Mucosa of gallbladder (tissue), 1 donor: ENCODE data around the gene ETV6. TPM values are rescaled to one million over a fixed set of nuclear protein-coding genes. Genes with fewer than 3 reads are reported as not detected.

ENCODE experiments used
- DNase-seq: peaks from one replicate; pipeline ENCODE4 v3.0.0-alpha.2; 2020; ENCODE audit warnings: low spot score
- total RNA-seq: library from RNA; stranded (reverse); gene quantifications from one replicate; pipeline ENCODE4 v1.2.1, GENCODE V29; 2021
- donor health status: DM: no; HTN: no; CAD: no.

Gene ETV6
- total RNA-seq, 1 donor from 2014 or later: 54.5 TPM

- no peak for DNase-seq
Observed at GRCh38 chr12:11801643-11802042, 152.2 kb downstream of the ETV6 start.

GRCh38 chr12:11804130-11804529, 154.7 kb downstream of the ETV6 start:
- DNase-seq: no peak

- no peak for DNase-seq
Observed at GRCh38 chr12:11805043-11805442, 155.6 kb downstream of the ETV6 start.

GRCh38 chr12:11805680-11806079, 156.2 kb downstream of the ETV6 start:
- no peak for DNase-seq

GRCh38 chr12:11807458-11807857, 158.0 kb downstream of the ETV6 start:
- no peak for DNase-seq

GRCh38 chr12:11808931-11809330, 159.5 kb downstream of the ETV6 start:
- DNase-seq: no peak

- no peak for DNase-seq
Observed at GRCh38 chr12:11810206-11810545, 160.7 kb downstream of the ETV6 start.

GRCh38 chr12:11811008-11811407, 161.5 kb downstream of the ETV6 start:
- no peak for DNase-seq

- DNase-seq: no peak
Observed at GRCh38 chr12:11812241-11812585, 162.7 kb downstream of the ETV6 start.

GRCh38 chr12:11812586-11813437, 163.3 kb downstream of the ETV6 start:
- no peak for DNase-seq

GRCh38 chr12:11813438-11813813, 164.0 kb downstream of the ETV6 start:
- no peak for DNase-seq

GRCh38 chr12:11814374-11814773, 164.9 kb downstream of the ETV6 start:
- DNase-seq: no peak

GRCh38 chr12:11815397-11815796, 165.9 kb downstream of the ETV6 start:
- DNase-seq: no peak

GRCh38 chr12:11819643-11820042, 170.2 kb downstream of the ETV6 start:
- no peak for DNase-seq

- DNase-seq: no peak
Observed at GRCh38 chr12:11820476-11820875, 171.0 kb downstream of the ETV6 start.

- DNase-seq: no peak
Observed at GRCh38 chr12:11821386-11822080, 172.1 kb downstream of the ETV6 start.

- DNase-seq: no peak
Observed at GRCh38 chr12:11822081-11822834, 172.8 kb downstream of the ETV6 start.

- DNase-seq: no peak
Observed at GRCh38 chr12:11823043-11823442, 173.6 kb downstream of the ETV6 start.

- no peak for DNase-seq
Observed at GRCh38 chr12:11823593-11823992, 174.1 kb downstream of the ETV6 start.

GRCh38 chr12:11824069-11824468, 174.6 kb downstream of the ETV6 start:
- no peak for DNase-seq

- DNase-seq: no peak
Observed at GRCh38 chr12:11824736-11825135, 175.3 kb downstream of the ETV6 start.

- no peak for DNase-seq
Observed at GRCh38 chr12:11825278-11825677, 175.8 kb downstream of the ETV6 start.

- DNase-seq: no peak
Observed at GRCh38 chr12:11826574-11826973, 177.1 kb downstream of the ETV6 start.
